ENCODE data around the gene CDK5RAP1.

CDK5RAP1 gene

DNA sequence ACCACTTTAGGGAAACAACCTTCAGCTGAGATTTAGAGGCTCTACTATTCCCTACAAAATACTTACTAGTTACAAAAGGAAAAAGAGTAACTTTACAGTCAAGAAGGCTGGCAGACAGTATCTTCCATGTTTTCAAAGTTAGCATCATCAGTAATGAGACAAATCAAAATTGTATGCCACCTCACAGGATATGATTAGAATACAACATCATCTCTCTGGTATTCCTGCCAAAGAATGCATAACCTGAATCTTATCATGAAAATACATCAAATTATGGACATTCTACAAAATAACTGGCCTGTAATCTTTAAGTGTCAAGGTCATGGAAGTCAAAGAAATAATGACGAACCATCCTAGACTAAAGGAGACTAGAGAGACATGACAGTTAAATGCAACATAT is 38.4 kb downstream of the CDK5RAP1 start:
- H3K9ac ChIP-seq (ENCODE audit: low read length): no peak overlapping the region

DNA sequence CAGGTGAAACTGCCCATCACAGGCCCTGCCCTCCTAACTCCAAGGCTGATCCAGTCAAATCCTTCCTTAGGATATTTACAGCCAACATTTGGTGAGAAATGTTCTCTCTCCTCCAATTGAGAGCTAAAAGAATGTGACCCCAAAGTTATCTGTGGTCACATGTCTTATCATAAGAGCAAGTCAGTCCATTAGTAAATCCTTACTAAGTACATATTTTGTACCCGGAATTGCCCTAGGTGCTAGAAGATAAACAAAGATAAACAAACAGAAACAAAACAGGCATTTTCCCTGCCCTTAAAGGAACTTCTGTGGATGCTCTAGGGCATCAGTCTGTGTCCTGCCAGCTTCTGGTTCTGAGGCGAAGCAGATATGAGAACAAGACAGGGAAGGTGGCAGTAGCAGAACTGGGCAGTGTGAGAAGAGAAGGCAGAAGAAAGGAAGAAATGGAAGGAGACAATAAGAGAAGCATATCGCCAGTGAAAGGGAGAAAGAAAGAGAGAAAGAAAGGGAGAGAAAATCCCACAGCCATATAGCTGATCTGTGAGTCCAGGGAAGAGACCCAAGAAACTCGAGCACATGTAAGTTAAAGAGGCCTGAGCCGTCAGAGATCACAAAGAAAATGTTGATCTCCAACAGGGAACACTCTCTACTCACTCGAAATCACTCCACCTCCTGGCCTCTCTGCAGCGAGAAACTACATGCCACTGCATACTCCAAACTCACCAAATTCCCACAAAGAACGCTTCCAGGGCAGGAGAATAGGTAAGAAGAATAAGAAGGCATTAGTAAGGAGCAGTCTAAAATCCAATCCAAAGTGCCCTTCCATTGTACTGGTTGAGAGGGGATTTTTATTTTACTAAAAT is 41.7 kb downstream of the CDK5RAP1 start:
- no peak overlapping the region for H2BK5ac ChIP-seq (ENCODE audit: low read depth, low read length, poor library complexity, severe bottlenecking)
- no peak overlapping the region for H3K18ac ChIP-seq (ENCODE audit: low read depth in 1 of 2, low read length in 2 of 2)
- H3K4ac ChIP-seq (ENCODE audit: low read depth in 1 of 2, low read length in 2 of 2): peak overlapping the region in 1 of 2 experiments; percentile 35
- H2BK15ac ChIP-seq (ENCODE audit: low read depth, poor library complexity, severe bottlenecking): no peak overlapping the region
- no peak overlapping the region for H3K27ac ChIP-seq (ENCODE audit: low read length, poor library complexity, severe bottlenecking)
- no peak overlapping the region for H2AK5ac ChIP-seq (ENCODE audit: low read length, severe bottlenecking)
- H4K8ac ChIP-seq (ENCODE audit: low read length): no peak overlapping the region
- no peaks in the 10 kb centered on the region for H3K4me1 ChIP-seq (ENCODE audit: control insufficient read depth, insufficient read depth, low read depth, low read length)
- H2BK12ac ChIP-seq (ENCODE audit: low read length in 2 of 2): no peak overlapping the region
- no peaks in the 10 kb centered on the region for H3K9me3 ChIP-seq (ENCODE audit: control insufficient read depth, low read length)
- H2BK120ac ChIP-seq (ENCODE audit: low read depth, low read length): no peak overlapping the region
- DNase-seq: peak; percentile 20
- no peak overlapping the region for H2AFZ ChIP-seq (ENCODE audit: low read depth, low read length)
- H3K36me3 ChIP-seq (ENCODE audit: control insufficient read depth in 1 of 2, insufficient read depth in 2 of 2, low read depth in 1 of 2, low read length in 2 of 2): peaks cover 18 to 66% of the 10 kb centered on the region in 2 experiments
- no peak overlapping the region for H3K4me2 ChIP-seq (ENCODE audit: low read length, poor library complexity, severe bottlenecking)
- H4K91ac ChIP-seq (ENCODE audit: low read length): no peak overlapping the region
- H3K23ac ChIP-seq (ENCODE audit: low read length in 2 of 2): no peak overlapping the region
- H3K27me3 ChIP-seq (ENCODE audit: control insufficient read depth in 1 of 2, insufficient read depth in 1 of 2, low read length in 2 of 2): no peaks in the 10 kb centered on the region
- H3K4me3 ChIP-seq (ENCODE audit: insufficient read depth in 1 of 2, low read depth in 1 of 2, low read length in 2 of 2): no peak overlapping the region
- 84% methylated on average over 7 of the region's 8 CpGs for WGBS
- H3K9ac ChIP-seq (ENCODE audit: low read length): no peak overlapping the region
- no peaks in the 10 kb centered on the region for H3K79me1 ChIP-seq (replicated peaks; ENCODE audit: low read length, poor library complexity, severe bottlenecking)
- H3K14ac ChIP-seq (ENCODE audit: low read length in 2 of 2): no peak overlapping the region

More for the DNA sequence above, 38.4 kb downstream of the CDK5RAP1 start:
- H2BK15ac ChIP-seq (ENCODE audit: low read depth, poor library complexity, severe bottlenecking): no peak overlapping the region
- no peak overlapping the region for H3K4me3 ChIP-seq (ENCODE audit: insufficient read depth in 1 of 2, low read depth in 1 of 2, low read length in 2 of 2)
- H2AK5ac ChIP-seq (ENCODE audit: low read length, severe bottlenecking): no peak overlapping the region
- H3K18ac ChIP-seq (ENCODE audit: low read depth in 1 of 2, low read length in 2 of 2): no peak overlapping the region
- no peak overlapping the region for H3K27ac ChIP-seq (ENCODE audit: low read length, poor library complexity, severe bottlenecking)
- H3K4me2 ChIP-seq (ENCODE audit: low read length, poor library complexity, severe bottlenecking): no peak overlapping the region
- no peak overlapping the region for H2BK120ac ChIP-seq (ENCODE audit: low read depth, low read length)
- H3K14ac ChIP-seq (ENCODE audit: low read length in 2 of 2): no peak overlapping the region
- no peak overlapping the region for H3K4ac ChIP-seq (ENCODE audit: low read depth in 1 of 2, low read length in 2 of 2)
- WGBS: no CpG with 5 or more reads among the region's 1 CpG
- H3K27me3 ChIP-seq (ENCODE audit: control insufficient read depth in 1 of 2, insufficient read depth in 1 of 2, low read length in 2 of 2): no peaks in the 10 kb centered on the region
- H2BK5ac ChIP-seq (ENCODE audit: low read depth, low read length, poor library complexity, severe bottlenecking): no peak overlapping the region
- no peak overlapping the region for H4K91ac ChIP-seq (ENCODE audit: low read length)
- no peak overlapping the region for H4K8ac ChIP-seq (ENCODE audit: low read length)
- no peak overlapping the region for H2AFZ ChIP-seq (ENCODE audit: low read depth, low read length)
- H3K79me1 ChIP-seq (replicated peaks; ENCODE audit: low read length, poor library complexity, severe bottlenecking): no peaks in the 10 kb centered on the region
- H3K9me3 ChIP-seq (ENCODE audit: control insufficient read depth, low read length): no peaks in the 10 kb centered on the region
- no peaks in the 10 kb centered on the region for H3K4me1 ChIP-seq (ENCODE audit: control insufficient read depth, insufficient read depth, low read depth, low read length)
- peaks cover 23 to 89% of the 10 kb centered on the region in 2 experiments for H3K36me3 ChIP-seq (ENCODE audit: control insufficient read depth in 1 of 2, insufficient read depth in 2 of 2, low read depth in 1 of 2, low read length in 2 of 2)
- no peak overlapping the region for H3K23ac ChIP-seq (ENCODE audit: low read length in 2 of 2)
- no peak for DNase-seq
- no peak overlapping the region for H2BK12ac ChIP-seq (ENCODE audit: low read length in 2 of 2)

DNA sequence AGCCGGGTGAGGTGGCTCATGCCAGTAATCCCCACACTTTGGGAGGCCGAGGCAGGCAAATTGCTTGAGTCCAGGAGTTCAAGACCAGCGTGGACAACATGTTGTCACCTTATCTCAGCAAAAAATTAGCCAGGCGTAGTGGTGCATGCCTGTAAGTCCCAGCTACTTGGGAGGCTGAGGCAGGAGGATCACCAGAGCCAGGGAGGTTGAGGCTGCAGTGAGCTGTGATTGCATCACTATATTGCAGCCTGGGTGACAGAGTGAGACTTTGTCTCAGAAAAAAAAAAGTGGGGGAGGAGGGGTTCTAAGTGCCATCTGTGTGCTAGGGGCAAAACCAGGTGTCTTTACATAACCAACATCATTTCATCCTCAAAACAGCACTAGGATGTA is 48.3 kb downstream of the CDK5RAP1 start:
- Histone ChIP-seq H2AK5ac (ENCODE audit: low read length, severe bottlenecking) (no peak overlapping the region), H3K4me1 (ENCODE audit: control insufficient read depth, insufficient read depth, low read depth, low read length) (peaks cover 6% of the 10 kb centered on the region), H2AFZ (ENCODE audit: low read depth, low read length) (no peak overlapping the region), H3K36me3 (ENCODE audit: control insufficient read depth in 1 of 2, insufficient read depth in 2 of 2, low read depth in 1 of 2, low read length in 2 of 2) (peaks cover 8 to 28% of the 10 kb centered on the region in 2 experiments), H3K4ac (ENCODE audit: low read depth in 1 of 2, low read length in 2 of 2) (no peak overlapping the region), H3K27me3 (ENCODE audit: control insufficient read depth in 1 of 2, insufficient read depth in 1 of 2, low read length in 2 of 2) (no peaks in the 10 kb centered on the region), H2BK120ac (ENCODE audit: low read depth, low read length) (no peak overlapping the region), H3K14ac (ENCODE audit: low read length in 2 of 2) (no peak overlapping the region), H3K23ac (ENCODE audit: low read length in 2 of 2) (no peak overlapping the region), H3K79me1 (replicated peaks; ENCODE audit: low read length, poor library complexity, severe bottlenecking) (no peaks in the 10 kb centered on the region), H4K8ac (ENCODE audit: low read length) (no peak overlapping the region), H3K4me2 (ENCODE audit: low read length, poor library complexity, severe bottlenecking) (no peak overlapping the region), H2BK15ac (ENCODE audit: low read depth, poor library complexity, severe bottlenecking) (no peak overlapping the region), H3K27ac (ENCODE audit: low read length, poor library complexity, severe bottlenecking) (no peak overlapping the region), H3K9ac (ENCODE audit: low read length) (no peak overlapping the region), H2BK5ac (ENCODE audit: low read depth, low read length, poor library complexity, severe bottlenecking) (no peak overlapping the region), H3K9me3 (ENCODE audit: control insufficient read depth, low read length) (no peaks in the 10 kb centered on the region), H2BK12ac (ENCODE audit: low read length in 2 of 2) (no peak overlapping the region), H3K18ac (ENCODE audit: low read depth in 1 of 2, low read length in 2 of 2) (no peak overlapping the region), H4K91ac (ENCODE audit: low read length) (no peak overlapping the region), H3K4me3 (ENCODE audit: insufficient read depth in 1 of 2, low read depth in 1 of 2, low read length in 2 of 2) (no peak overlapping the region)
- WGBS: 89% methylated on average over 4 of the region's 4 CpGs
- DNase-seq: no peak

DNA sequence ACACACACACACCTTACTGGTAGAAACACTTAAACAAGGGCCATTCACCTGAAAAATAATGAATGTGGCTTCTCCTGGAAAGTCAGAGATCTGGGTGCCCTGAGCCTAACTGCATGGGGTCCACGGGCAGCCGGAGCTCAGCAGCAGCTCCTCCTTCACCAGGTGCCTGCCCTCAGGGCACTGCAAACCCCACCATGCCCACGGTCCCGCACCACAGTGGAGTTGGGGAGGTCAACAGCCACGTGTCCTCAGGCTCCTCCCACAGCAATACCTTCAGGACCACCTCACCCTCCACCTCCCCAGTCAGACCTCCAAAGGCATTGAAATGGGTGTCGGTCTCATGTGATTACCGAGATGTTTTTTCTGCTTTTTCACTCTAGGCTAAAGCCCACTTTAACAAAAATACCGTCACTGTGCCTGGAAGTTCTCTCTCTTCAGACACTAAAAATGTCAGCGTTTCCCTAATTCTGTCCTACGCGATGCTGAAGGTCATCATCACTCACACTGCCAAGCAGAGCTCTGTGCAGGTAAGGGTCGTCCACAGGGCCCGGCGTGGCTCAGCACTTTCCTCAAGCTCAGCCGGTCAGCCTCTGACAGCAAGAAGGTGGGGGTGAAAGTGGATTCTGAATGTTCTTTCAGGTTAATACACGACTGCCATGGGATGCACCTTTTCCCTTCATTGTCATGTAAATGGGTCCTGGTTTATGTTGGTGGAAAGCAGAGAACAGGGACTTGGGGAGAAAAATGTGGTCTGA is 48.9 kb downstream of the CDK5RAP1 start:
- Histone ChIP-seq H3K23ac (ENCODE audit: low read length in 2 of 2) (no peak overlapping the region), H2AFZ (ENCODE audit: low read depth, low read length) (no peak overlapping the region), H3K4ac (ENCODE audit: low read depth in 1 of 2, low read length in 2 of 2) (no peak overlapping the region), H2BK120ac (ENCODE audit: low read depth, low read length) (no peak overlapping the region), H3K79me1 (replicated peaks; ENCODE audit: low read length, poor library complexity, severe bottlenecking) (no peaks in the 10 kb centered on the region), H2BK12ac (ENCODE audit: low read length in 2 of 2) (no peak overlapping the region), H4K91ac (ENCODE audit: low read length) (no peak overlapping the region), H3K9ac (ENCODE audit: low read length) (no peak overlapping the region), H3K36me3 (ENCODE audit: control insufficient read depth in 1 of 2, insufficient read depth in 2 of 2, low read depth in 1 of 2, low read length in 2 of 2) (peaks cover 10 to 28% of the 10 kb centered on the region in 2 experiments), H3K4me2 (ENCODE audit: low read length, poor library complexity, severe bottlenecking) (no peak overlapping the region), H3K27me3 (ENCODE audit: control insufficient read depth in 1 of 2, insufficient read depth in 1 of 2, low read length in 2 of 2) (no peaks in the 10 kb centered on the region), H2BK5ac (ENCODE audit: low read depth, low read length, poor library complexity, severe bottlenecking) (no peak overlapping the region), H4K8ac (ENCODE audit: low read length) (no peak overlapping the region), H2AK5ac (ENCODE audit: low read length, severe bottlenecking) (no peak overlapping the region), H3K27ac (ENCODE audit: low read length, poor library complexity, severe bottlenecking) (no peak overlapping the region), H3K9me3 (ENCODE audit: control insufficient read depth, low read length) (no peaks in the 10 kb centered on the region), H3K18ac (ENCODE audit: low read depth in 1 of 2, low read length in 2 of 2) (no peak overlapping the region), H3K4me3 (ENCODE audit: insufficient read depth in 1 of 2, low read depth in 1 of 2, low read length in 2 of 2) (no peak overlapping the region), H3K4me1 (ENCODE audit: control insufficient read depth, insufficient read depth, low read depth, low read length) (peaks cover 6% of the 10 kb centered on the region), H3K14ac (ENCODE audit: low read length in 2 of 2) (no peak overlapping the region), H2BK15ac (ENCODE audit: low read depth, poor library complexity, severe bottlenecking) (no peak overlapping the region)
- DNase-seq: no peak
- whole genome bisulfite sequencing: 82% methylated on average over 16 of the region's 16 CpGs
